Activated CD4-positive, alpha-beta memory T cell treated with anti-CD3 and anti-CD28 coated beads, Interleukin-2, amount 10 ng/mL, durations not matched to agents 7 days and 5 days (primary cell): ENCODE data around the gene HSD17B8. TPM values are rescaled to one million over a fixed set of nuclear protein-coding genes. Genes with fewer than 3 reads are reported as not detected.
A peak's percentile ranks its signal among the peaks of the same experiment; 100 is the strongest.

Experiments used
- CTCF ChIA-PET: fragments of 350-600 bp; sonication (Branson Sonifier 250); formaldehyde crosslinking; loops from one replicate; lab custom pipeline; 2021; ENCODE audit warnings: antibody characterized with exemption, inconsistent platforms; lab: Charles Lee
- POLR2A ChIA-PET: fragments of 350-600 bp; sonication (Branson Sonifier 250); formaldehyde crosslinking; loops from one replicate; lab custom pipeline; 2021; ENCODE audit warnings: antibody characterized with exemption; lab: Charles Lee
- DNase-seq: peaks from one replicate; pipeline ENCODE4 v3.0.0-alpha.2; 2020
- H3K27ac Mint-ChIP-seq: one replicate; pipeline ENCODE4 v1.8.0; 2021; ENCODE audit warnings: mild to moderate bottlenecking, mixed read lengths
- H3K27me3 Mint-ChIP-seq: one replicate; pipeline ENCODE4 v1.8.0; 2021; ENCODE audit warnings: mixed read lengths
- H3K36me3 Mint-ChIP-seq: one replicate; pipeline ENCODE4 v1.8.0; 2021; ENCODE audit warnings: low read depth, mixed read lengths
- H3K4me1 Mint-ChIP-seq: one replicate; pipeline ENCODE4 v1.8.0; 2021; ENCODE audit warnings: mixed read lengths
- H3K4me3 Mint-ChIP-seq: one replicate; pipeline ENCODE4 v1.8.0; 2021; ENCODE audit warnings: mild to moderate bottlenecking, mixed read lengths
- H3K9me3 Mint-ChIP-seq: one replicate; pipeline ENCODE4 v1.8.0; 2021; ENCODE audit warnings: mixed read lengths
- total RNA-seq, 2 experiments: library from RNA; stranded (reverse); gene quantifications; one replicate each; pipeline ENCODE4 v1.2.3, GENCODE V29; 2021

Gene HSD17B8
- total RNA-seq, 2 experiments from 2014 or later: 11.4 to 13.0 TPM

DNA sequence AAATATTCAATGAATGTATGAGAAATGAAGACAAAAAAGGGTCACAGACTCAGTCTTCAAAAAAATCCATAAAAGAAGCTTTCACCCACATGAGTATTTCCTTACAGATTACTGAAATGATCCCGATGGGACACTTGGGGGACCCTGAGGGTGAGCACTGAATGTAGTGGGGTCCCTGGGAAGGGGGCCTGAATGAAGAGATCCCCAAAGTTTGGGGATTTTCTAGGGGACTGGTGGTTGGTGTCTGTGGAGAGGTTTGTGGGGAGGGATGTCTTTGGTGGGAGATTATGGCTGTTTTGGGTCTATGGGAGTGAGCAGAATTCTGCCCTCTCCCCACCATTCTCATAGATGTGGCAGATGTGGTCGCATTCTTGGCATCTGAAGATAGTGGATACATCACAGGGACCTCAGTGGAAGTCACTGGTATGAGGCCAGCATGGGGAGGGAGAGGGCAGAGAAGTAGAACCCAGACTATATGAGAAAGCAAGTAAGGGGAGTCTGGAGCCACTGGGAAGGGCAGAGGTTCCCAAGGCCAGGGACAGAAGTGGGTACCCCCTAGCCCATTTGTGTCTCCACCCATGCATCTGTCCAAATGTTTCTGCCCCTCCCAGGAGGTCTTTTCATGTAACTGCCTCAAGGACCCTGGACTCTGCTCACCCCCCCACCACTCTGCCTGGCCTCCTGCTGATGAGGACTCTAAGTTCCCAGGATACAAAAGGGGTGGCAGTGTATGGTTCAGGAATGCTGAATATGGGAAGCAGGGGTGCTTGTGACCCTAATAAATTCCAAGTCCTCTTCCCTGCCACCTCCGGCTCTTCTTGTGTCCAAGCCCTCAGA lies 1.8 kb downstream of the HSD17B8 start:
- Mint-ChIP-seq H3K27ac (peak overlapping the region; percentile 82), H3K4me1 (peaks cover 68% of the 10 kb centered on the region), H3K9me3 (no peaks in the 10 kb centered on the region), H3K36me3 (peaks cover 46% of the 10 kb centered on the region), H3K27me3 (no peaks in the 10 kb centered on the region), H3K4me3 (peak overlapping the region; percentile 99)
- CTCF ChIA-PET: interaction anchor here (0.6 to 0.7 kb wide), 2 partner anchors 14 to 1363 kb away, joined by 3 read pairs; partner anchors contain the start of gene COL11A2
- POLR2A ChIA-PET: interaction anchor here (2.0 to 2.4 kb wide), 3 partner anchors 42 to 236 kb away, joined by 5 to 14 read pairs (median 8); no protein-coding TSS in a partner anchor
- no peak for DNase-seq

- H3K9me3 Mint-ChIP-seq: no peaks in the 10 kb centered on the region
- peaks cover 39% of the 10 kb centered on the region for H3K36me3 Mint-ChIP-seq
- POLR2A ChIA-PET: interaction anchor here (0.6 to 3.5 kb wide), 4 partner anchors 41 to 222 kb away, joined by 3 to 34 read pairs (median 8); partner anchors contain the start of genes RPS18 and VPS52
- no peak overlapping the region for H3K27ac Mint-ChIP-seq
- DNase-seq: no peak
- H3K27me3 Mint-ChIP-seq: no peaks in the 10 kb centered on the region
- peaks cover 60% of the 10 kb centered on the region for H3K4me1 Mint-ChIP-seq
- CTCF ChIA-PET: interaction anchor here (2.2 kb wide), 1 partner anchor 42 kb away, joined by 19 read pairs; no protein-coding TSS in a partner anchor
- peak overlapping the region; percentile 19 for H3K4me3 Mint-ChIP-seq
Measured at GRCh38 chr6:33206864-33207551, 2.6 kb downstream of the HSD17B8 start.

DNA sequence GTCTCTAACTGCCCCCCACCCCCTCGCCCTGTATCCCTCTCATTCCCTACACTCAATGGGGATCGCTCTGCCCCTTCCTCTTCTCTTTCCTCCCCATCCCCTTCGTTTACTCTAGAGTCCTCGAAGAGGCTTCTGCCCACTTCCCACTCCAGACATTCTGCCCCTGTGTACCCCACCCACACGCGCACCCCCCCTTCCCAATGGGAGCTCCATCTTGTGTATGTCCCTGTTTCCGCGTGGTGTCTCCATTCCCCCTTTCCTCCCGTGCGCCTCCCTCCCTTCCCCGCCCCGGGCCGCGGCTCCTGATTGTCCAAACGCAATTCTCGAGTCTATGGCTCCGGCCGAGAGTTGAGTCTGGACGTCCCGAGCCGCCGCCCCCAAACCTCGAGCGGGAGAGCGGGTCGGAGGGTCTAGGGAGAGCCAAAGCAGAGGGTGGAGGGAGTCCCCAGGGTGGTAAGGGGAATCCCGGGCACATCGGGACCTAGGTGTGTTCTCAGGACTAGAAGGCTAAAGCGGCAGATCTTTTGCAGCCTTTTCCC lies 3.2 kb downstream of the HSD17B8 start:
- Mint-ChIP-seq H3K4me3 (peak overlapping the region; percentile 80), H3K27ac (peak overlapping the region; percentile 79), H3K4me1 (peaks cover 56% of the 10 kb centered on the region), H3K27me3 (peaks cover 2% of the 10 kb centered on the region), H3K9me3 (no peaks in the 10 kb centered on the region), H3K36me3 (peaks cover 39% of the 10 kb centered on the region)
- ChIA-PET POLR2A (interaction anchor here (0.6 to 3.5 kb wide), 16 partner anchors 8 to 313 kb away, joined by 3 to 34 read pairs (median 5); partner anchors contain the start of genes B3GALT4, RPS18, RXRB and SLC39A7), CTCF (interaction anchor here (1.0 to 2.2 kb wide), 4 partner anchors 41 to 369 kb away, joined by 3 to 19 read pairs (median 4); partner anchors contain the start of genes PSMB9, TAP1 and TAP2)
- no peak for DNase-seq

- H3K36me3 Mint-ChIP-seq: peaks cover 37% of the 10 kb centered on the region
- H3K4me1 Mint-ChIP-seq: peaks cover 56% of the 10 kb centered on the region
- H3K9me3 Mint-ChIP-seq: no peaks in the 10 kb centered on the region
- peak within 1 kb of the TSS; percentile 80 for H3K4me3 Mint-ChIP-seq
- ChIA-PET POLR2A (interaction anchor here (0.8 to 3.5 kb wide), 19 partner anchors 8 to 314 kb away, joined by 3 to 34 read pairs (median 5); partner anchors contain the start of genes B3GALT4, RPS18, RXRB and SLC39A7), CTCF (interaction anchor here (0.9 to 2.2 kb wide), 8 partner anchors 11 to 370 kb away, joined by 3 to 19 read pairs (median 3); partner anchors contain the start of genes B3GALT4, PSMB9, RPS18 and TAP1)
- H3K27ac Mint-ChIP-seq: peak within 1 kb of the TSS; percentile 79
- peaks cover 10% of the 10 kb centered on the region for H3K27me3 Mint-ChIP-seq
- DNase-seq: peak; percentile 88
Measured at GRCh38 chr6:33208091-33208967, 3.9 kb downstream of the HSD17B8 start, which contains the start of gene RING1. Gene RING1, plus strand, starts transcription at chr6:33208500. Its CDS starts 323 bp downstream, at chr6:33208823.

GRCh38 chr6:33209856-33210255 lies 5.4 kb downstream of the HSD17B8 start:
- ChIA-PET CTCF (interaction anchor here (1.0 to 1.8 kb wide), 2 partner anchors 12 to 39 kb away, joined by 4 to 11 read pairs; no protein-coding TSS in a partner anchor), POLR2A (interaction anchor here (3.5 kb wide), 1 partner anchor 38 kb away, joined by 34 read pairs; no protein-coding TSS in a partner anchor)
- peak overlapping the region; percentile 80 for H3K4me3 Mint-ChIP-seq
- H3K27ac Mint-ChIP-seq: no peak overlapping the region
- DNase-seq: no peak
- no peaks in the 10 kb centered on the region for H3K9me3 Mint-ChIP-seq
- peaks cover 25% of the 10 kb centered on the region for H3K27me3 Mint-ChIP-seq
- H3K36me3 Mint-ChIP-seq: peaks cover 29% of the 10 kb centered on the region
- H3K4me1 Mint-ChIP-seq: peaks cover 52% of the 10 kb centered on the region

DNA sequence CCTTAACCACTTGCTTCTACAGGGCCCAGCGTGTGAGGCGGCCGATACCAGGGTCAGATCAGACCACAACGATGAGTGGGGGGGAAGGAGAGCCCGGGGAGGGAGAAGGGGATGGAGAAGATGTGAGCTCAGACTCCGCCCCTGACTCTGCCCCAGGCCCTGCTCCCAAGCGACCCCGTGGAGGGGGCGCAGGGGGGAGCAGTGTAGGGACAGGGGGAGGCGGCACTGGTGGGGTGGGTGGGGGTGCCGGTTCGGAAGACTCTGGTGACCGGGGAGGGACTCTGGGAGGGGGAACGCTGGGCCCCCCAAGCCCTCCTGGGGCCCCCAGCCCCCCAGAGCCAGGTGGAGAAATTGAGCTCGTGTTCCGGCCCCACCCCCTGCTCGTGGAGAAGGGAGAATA lies 6.7 kb downstream of the HSD17B8 start:
- H3K4me1 Mint-ChIP-seq: peaks cover 39% of the 10 kb centered on the region
- ChIA-PET CTCF (interaction anchor here (1.0 kb wide), 1 partner anchor 13 kb away, joined by 4 read pairs; no protein-coding TSS in a partner anchor), POLR2A (no interaction called here)
- H3K36me3 Mint-ChIP-seq: peaks cover 29% of the 10 kb centered on the region
- no peaks in the 10 kb centered on the region for H3K9me3 Mint-ChIP-seq
- H3K27me3 Mint-ChIP-seq: peaks cover 35% of the 10 kb centered on the region
- no peak overlapping the region for H3K27ac Mint-ChIP-seq
- H3K4me3 Mint-ChIP-seq: no peak overlapping the region
- no peak for DNase-seq

GRCh38 chr6:33211666-33212422 lies 7.4 kb downstream of the HSD17B8 start:
- CTCF ChIA-PET: no interaction called here
- Mint-ChIP-seq H3K36me3 (peaks cover 29% of the 10 kb centered on the region), H3K4me3 (no peak overlapping the region), H3K27me3 (peaks cover 35% of the 10 kb centered on the region), H3K9me3 (no peaks in the 10 kb centered on the region), H3K4me1 (peaks cover 33% of the 10 kb centered on the region), H3K27ac (no peak overlapping the region)
- POLR2A ChIA-PET: no interaction called here
- DNase-seq: no peak

DNA sequence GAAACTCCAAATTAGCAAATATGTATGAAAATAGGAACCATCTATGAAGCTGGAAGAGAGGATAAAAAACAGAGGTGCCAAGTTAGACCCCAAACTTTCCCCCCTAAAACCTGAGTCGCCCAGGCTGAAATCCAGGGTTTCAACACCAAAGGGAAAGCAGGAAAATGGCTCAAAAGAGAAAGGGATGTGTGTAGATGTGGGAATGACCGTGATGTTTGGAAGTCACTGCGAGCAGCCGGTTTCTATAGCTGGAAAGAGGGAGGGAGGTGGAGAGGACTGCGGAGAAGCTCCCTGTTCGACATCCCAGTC lies 8.4 kb downstream of the HSD17B8 start:
- H3K9me3 Mint-ChIP-seq: no peaks in the 10 kb centered on the region
- CTCF ChIA-PET: no interaction called here
- H3K4me1 Mint-ChIP-seq: peaks cover 31% of the 10 kb centered on the region
- no peak overlapping the region for H3K27ac Mint-ChIP-seq
- peaks cover 29% of the 10 kb centered on the region for H3K36me3 Mint-ChIP-seq
- H3K27me3 Mint-ChIP-seq: peaks cover 40% of the 10 kb centered on the region
- POLR2A ChIA-PET: no interaction called here
- no peak for DNase-seq
- no peak overlapping the region for H3K4me3 Mint-ChIP-seq

GRCh38 chr6:33213166-33213988 lies 8.9 kb downstream of the HSD17B8 start:
- Mint-ChIP-seq H3K9me3 (no peaks in the 10 kb centered on the region), H3K27ac (no peak overlapping the region)
- DNase-seq: no peak

DNA sequence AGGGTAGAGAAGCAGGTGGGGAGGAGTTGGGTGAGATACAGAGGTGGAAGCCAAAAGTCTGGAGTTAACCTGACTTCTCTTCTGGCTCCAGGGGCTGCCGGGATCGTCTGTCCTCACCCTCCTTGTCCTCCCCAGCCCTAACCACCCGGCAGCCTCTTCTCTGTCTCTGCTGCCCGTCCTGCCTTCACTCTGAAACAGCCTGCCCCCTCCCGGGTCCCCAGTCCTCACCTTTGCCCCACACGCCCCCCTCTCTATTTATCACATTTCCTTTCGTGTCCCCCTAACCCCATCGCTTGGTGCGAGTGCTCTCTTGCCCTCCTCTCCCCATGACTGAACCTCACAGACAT lies 9.5 kb downstream of the HSD17B8 start:
- POLR2A ChIA-PET: no interaction called here
- no peak for DNase-seq
- Mint-ChIP-seq H3K4me1 (peaks cover 28% of the 10 kb centered on the region), H3K9me3 (no peaks in the 10 kb centered on the region), H3K36me3 (peaks cover 29% of the 10 kb centered on the region), H3K27ac (no peak overlapping the region), H3K4me3 (no peak overlapping the region), H3K27me3 (peaks cover 49% of the 10 kb centered on the region)
- CTCF ChIA-PET: no interaction called here

More at GRCh38 chr6:33213166-33213988, 8.9 kb downstream of the HSD17B8 start:
- peaks cover 29% of the 10 kb centered on the region for H3K36me3 Mint-ChIP-seq
- peaks cover 31% of the 10 kb centered on the region for H3K4me1 Mint-ChIP-seq
- H3K27me3 Mint-ChIP-seq: peaks cover 46% of the 10 kb centered on the region
- no peak overlapping the region for H3K4me3 Mint-ChIP-seq
- POLR2A ChIA-PET: no interaction called here
- CTCF ChIA-PET: no interaction called here
